ENCODE data around the gene SSTR5.

GRCh38 chr16:1097156-1097555 is 24.6 kb downstream of the SSTR5 start:
- no peak for TF ChIP-seq POLR2AphosphoS5 (IDR thresholded peaks at IDR 0.05; ENCODE audit: low read length)
- TF ChIP-seq, protein P1, sequence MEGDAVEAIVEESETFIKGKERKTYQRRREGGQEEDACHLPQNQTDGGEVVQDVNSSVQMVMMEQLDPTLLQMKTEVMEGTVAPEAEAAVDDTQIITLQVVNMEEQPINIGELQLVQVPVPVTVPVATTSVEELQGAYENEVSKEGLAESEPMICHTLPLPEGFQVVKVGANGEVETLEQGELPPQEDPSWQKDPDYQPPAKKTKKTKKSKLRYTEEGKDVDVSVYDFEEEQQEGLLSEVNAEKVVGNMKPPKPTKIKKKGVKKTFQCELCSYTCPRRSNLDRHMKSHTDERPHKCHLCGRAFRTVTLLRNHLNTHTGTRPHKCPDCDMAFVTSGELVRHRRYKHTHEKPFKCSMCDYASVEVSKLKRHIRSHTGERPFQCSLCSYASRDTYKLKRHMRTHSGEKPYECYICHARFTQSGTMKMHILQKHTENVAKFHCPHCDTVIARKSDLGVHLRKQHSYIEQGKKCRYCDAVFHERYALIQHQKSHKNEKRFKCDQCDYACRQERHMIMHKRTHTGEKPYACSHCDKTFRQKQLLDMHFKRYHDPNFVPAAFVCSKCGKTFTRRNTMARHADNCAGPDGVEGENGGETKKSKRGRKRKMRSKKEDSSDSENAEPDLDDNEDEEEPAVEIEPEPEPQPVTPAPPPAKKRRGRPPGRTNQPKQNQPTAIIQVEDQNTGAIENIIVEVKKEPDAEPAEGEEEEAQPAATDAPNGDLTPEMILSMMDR (IDR thresholded peaks at IDR 0.05 in 2 of 3, conservative IDR thresholded peaks at IDR 0.05 in 1 of 3; ENCODE audit: control insufficient read depth in 2 of 3, extremely low read depth in 1 of 3, insufficient read depth in 1 of 3, low read depth in 3 of 3, low read length in 3 of 3), result no peak
- TF ChIP-seq HDAC6 (IDR thresholded peaks at IDR 0.05; ENCODE audit: unreplicated experiment), result no peak
- no peak for TF ChIP-seq EP300 (IDR thresholded peaks at IDR 0.05; ENCODE audit: borderline replicate concordance in 1 of 2, control insufficient read depth in 1 of 2, low read depth in 2 of 2, low read length in 2 of 2)
- no peak for TF ChIP-seq POLR2A (IDR thresholded peaks at IDR 0.05; ENCODE audit: low read depth, low read length)
- no peak for TF ChIP-seq STAT1 (conservative IDR thresholded peaks at IDR 0.05)
- TF ChIP-seq ZSCAN29 (IDR thresholded peaks at IDR 0.05), result no peak
- TF ChIP-seq SMC3 (IDR thresholded peaks at IDR 0.05; ENCODE audit: borderline replicate concordance, low read length), result no peak
- TF ChIP-seq, protein P2, sequence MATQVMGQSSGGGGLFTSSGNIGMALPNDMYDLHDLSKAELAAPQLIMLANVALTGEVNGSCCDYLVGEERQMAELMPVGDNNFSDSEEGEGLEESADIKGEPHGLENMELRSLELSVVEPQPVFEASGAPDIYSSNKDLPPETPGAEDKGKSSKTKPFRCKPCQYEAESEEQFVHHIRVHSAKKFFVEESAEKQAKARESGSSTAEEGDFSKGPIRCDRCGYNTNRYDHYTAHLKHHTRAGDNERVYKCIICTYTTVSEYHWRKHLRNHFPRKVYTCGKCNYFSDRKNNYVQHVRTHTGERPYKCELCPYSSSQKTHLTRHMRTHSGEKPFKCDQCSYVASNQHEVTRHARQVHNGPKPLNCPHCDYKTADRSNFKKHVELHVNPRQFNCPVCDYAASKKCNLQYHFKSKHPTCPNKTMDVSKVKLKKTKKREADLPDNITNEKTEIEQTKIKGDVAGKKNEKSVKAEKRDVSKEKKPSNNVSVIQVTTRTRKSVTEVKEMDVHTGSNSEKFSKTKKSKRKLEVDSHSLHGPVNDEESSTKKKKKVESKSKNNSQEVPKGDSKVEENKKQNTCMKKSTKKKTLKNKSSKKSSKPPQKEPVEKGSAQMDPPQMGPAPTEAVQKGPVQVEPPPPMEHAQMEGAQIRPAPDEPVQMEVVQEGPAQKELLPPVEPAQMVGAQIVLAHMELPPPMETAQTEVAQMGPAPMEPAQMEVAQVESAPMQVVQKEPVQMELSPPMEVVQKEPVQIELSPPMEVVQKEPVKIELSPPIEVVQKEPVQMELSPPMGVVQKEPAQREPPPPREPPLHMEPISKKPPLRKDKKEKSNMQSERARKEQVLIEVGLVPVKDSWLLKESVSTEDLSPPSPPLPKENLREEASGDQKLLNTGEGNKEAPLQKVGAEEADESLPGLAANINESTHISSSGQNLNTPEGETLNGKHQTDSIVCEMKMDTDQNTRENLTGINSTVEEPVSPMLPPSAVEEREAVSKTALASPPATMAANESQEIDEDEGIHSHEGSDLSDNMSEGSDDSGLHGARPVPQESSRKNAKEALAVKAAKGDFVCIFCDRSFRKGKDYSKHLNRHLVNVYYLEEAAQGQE (IDR thresholded peaks at IDR 0.05; ENCODE audit: low read depth, low read length), result no peak
- TF ChIP-seq MYC (IDR thresholded peaks at IDR 0.05; ENCODE audit: insufficient read depth, insufficient read length, insufficient replicate concordance, low read length, severe bottlenecking), result no peak
- TF ChIP-seq CREB1 (IDR thresholded peaks at IDR 0.05; ENCODE audit: low read depth), result no peak
- TF ChIP-seq EGR1 (IDR thresholded peaks at IDR 0.05; ENCODE audit: borderline replicate concordance in 1 of 2, low read depth in 2 of 2, low read length in 2 of 2), result no peak
- TF ChIP-seq, protein P3, sequence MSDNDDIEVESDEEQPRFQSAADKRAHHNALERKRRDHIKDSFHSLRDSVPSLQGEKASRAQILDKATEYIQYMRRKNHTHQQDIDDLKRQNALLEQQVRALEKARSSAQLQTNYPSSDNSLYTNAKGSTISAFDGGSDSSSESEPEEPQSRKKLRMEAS (IDR thresholded peaks at IDR 0.05; ENCODE audit: low read depth, low read length), result no peak
- no peak for TF ChIP-seq BRCA1 (IDR thresholded peaks at IDR 0.05; ENCODE audit: low read depth, low read length)

All from GM12878 (cell line).